PC-3 (cell line): Measurements from ENCODE around the gene PMAIP1. TPM values are rescaled to one million over a fixed set of nuclear protein-coding genes. Genes with fewer than 3 reads are reported as not detected.

Experiments used
- ATAC-seq: fragments of 200-7000 bp; cut with Tn5 transposase; 2 replicates; pipeline ENCODE4 v1.9.1; 2020; ENCODE audit warnings: mild to moderate bottlenecking, moderate library complexity
- BruUV-seq: library from RNA; stranded (reverse); fragments of 400-500 nt; replicated peaks from 2 replicates; lab custom pipeline; 2021; lab: Mats Ljungman, UMichigan
- CTCF ChIA-PET: fragments of 300-600 bp; sonication (Branson Sonifier 250); formaldehyde crosslinking; loops from one replicate; lab custom pipeline; 2022; ENCODE audit warnings: antibody characterized with exemption; lab: Charles Lee
- POLR2A ChIA-PET: fragments of 300-600 bp; sonication (Branson Sonifier 250); formaldehyde crosslinking; loops from one replicate; lab custom pipeline; 2022; ENCODE audit warnings: antibody characterized with exemption; ENCODE audit not compliant: unreplicated experiment; lab: Charles Lee
- DNase-seq: peaks from one replicate; pipeline ENCODE4 v3.0.0-alpha.2; 2015
- H2AFZ ChIP-seq: fragments of 300-600 bp; sonication (generic); 2 replicates; pipeline ENCODE4 v1.6.0; 2016; ENCODE audit warnings: antibody characterized with exemption, low read length
- H3F3A ChIP-seq: fragments of 300-600 bp; sonication (generic); one replicate; pipeline ENCODE4 v1.6.0; 2017; ENCODE audit warnings: antibody characterized with exemption, low read length, control low read depth, mild to moderate bottlenecking; ENCODE audit not compliant: unreplicated experiment
- H3K27ac ChIP-seq: fragments of 300-600 bp; sonication (generic); 2 replicates; pipeline ENCODE4 v1.5.1; 2016; ENCODE audit warnings: mild to moderate bottlenecking, low read length
- H3K27me3 ChIP-seq: fragments of 300-600 bp; sonication (generic); 2 replicates; pipeline ENCODE4 v1.6.1; 2016; ENCODE audit warnings: low read length, mixed read lengths
- H3K36me3 ChIP-seq: fragments of 300-600 bp; sonication (generic); 2 replicates; pipeline ENCODE4 v1.6.1; 2016; ENCODE audit warnings: low read depth, mixed run types, low read length, mixed read lengths
- H3K4me1 ChIP-seq: fragments of 300-600 bp; sonication (generic); 2 replicates; pipeline ENCODE4 v1.5.1; 2016; ENCODE audit warnings: low read length; ENCODE audit not compliant: insufficient read depth
- H3K4me2 ChIP-seq: fragments of 300-600 bp; sonication (generic); 2 replicates; pipeline ENCODE4 v1.6.0; 2016; ENCODE audit warnings: low read length
- H3K4me3 ChIP-seq: fragments of 300-600 bp; sonication (generic); 2 replicates; pipeline ENCODE4 v1.5.1; 2016; ENCODE audit warnings: mild to moderate bottlenecking, low read length, mixed read lengths
- H3K79me2 ChIP-seq: fragments of 300-600 bp; sonication (generic); 2 replicates; pipeline ENCODE4 v1.6.1; 2017; ENCODE audit warnings: low read length, mixed read lengths
- H3K9ac ChIP-seq: fragments of 300-600 bp; sonication (generic); 2 replicates; pipeline ENCODE4 v1.6.0; 2016; ENCODE audit warnings: mild to moderate bottlenecking, low read length
- H3K9me2 ChIP-seq: fragments of 300-600 bp; sonication (generic); replicated peaks from 2 replicates; pipeline ENCODE4 v1.6.1; 2016; ENCODE audit warnings: mixed run types, low read length, mixed read lengths
- H3K9me3 ChIP-seq: fragments of 300-600 bp; sonication (generic); 2 replicates; pipeline ENCODE4 v1.6.1; 2016; ENCODE audit warnings: low read length, mixed read lengths
- H4K20me1 ChIP-seq: fragments of 300-600 bp; sonication (generic); 2 replicates; pipeline ENCODE4 v1.6.1; 2016; ENCODE audit warnings: low read length, mixed read lengths
- CTCF ChIP-seq: fragments of 300-600 bp; sonication (generic); conservative IDR thresholded peaks from 2 replicates; pipeline ENCODE4 v1.5.1; 2017; ENCODE audit warnings: antibody characterized with exemption, low read depth, mild to moderate bottlenecking, low read length
- EZH2 ChIP-seq: fragments of 300-600 bp; sonication (generic); IDR thresholded peaks from one replicate; pipeline ENCODE4 v1.6.1; 2017; ENCODE audit warnings: antibody characterized with exemption, mild to moderate bottlenecking, low read length; ENCODE audit not compliant: unreplicated experiment
- EZH2phosphoT487 ChIP-seq: fragments of 300-600 bp; sonication (generic); IDR thresholded peaks from 2 replicates; pipeline ENCODE4 v1.6.1; 2018; ENCODE audit warnings: mild to moderate bottlenecking, antibody characterized with exemption, low read length, borderline replicate concordance
- intact Hi-C: fragments of 100-400 bp; cut with micrococcal nuclease; formaldehyde crosslinking; loops from 2 replicates; pipeline ENCODE4 v1.9.0; 2023
- total RNA-seq: library from RNA; depleted of rRNA; stranded (reverse); fragments of >200 nt; gene quantifications from 2 replicates; pipeline ENCODE4 v1.2.3, GENCODE V29; 2014

PMAIP1 gene
- total RNA-seq, 1 experiment from 2014 or later: 41.5 TPM

- intact Hi-C loops: loop anchor here (2.0 kb wide), 1 partner anchor 13 kb away; no protein-coding TSS in a partner anchor
- H3K4me3 ChIP-seq: no peak overlapping the region
Measured at GRCh38 chr18:59898093-59898492, 1.7 kb upstream of the PMAIP1 start.

GRCh38 chr18:59898609-59899297 is 1.0 kb upstream of the PMAIP1 start:
- ATAC-seq (no peak; the same call in 1 of the 2 replicates), DNase-seq (no peak)
- Histone ChIP-seq H3K4me2 (peak overlapping the region; percentile 80), H3K9ac (peak overlapping the region; percentile 90), H3K4me3 (peak overlapping the region; percentile 83), H3K27ac (peak overlapping the region; percentile 94), H3F3A (no peaks in the 10 kb centered on the region), H4K20me1 (peaks cover 28% of the 10 kb centered on the region), H3K9me3 (no peaks in the 10 kb centered on the region), H3K27me3 (no peaks in the 10 kb centered on the region), H3K4me1 (peaks cover 40% of the 10 kb centered on the region), H3K9me2 (no peaks in the 10 kb centered on the region), H3K36me3 (peaks cover 13% of the 10 kb centered on the region), H3K79me2 (peaks cover 54% of the 10 kb centered on the region), H2AFZ (peak overlapping the region; percentile 76)
- intact Hi-C loops: loop anchor here (2.0 kb wide), 1 partner anchor 14 kb away; no protein-coding TSS in a partner anchor
- CTCF ChIA-PET: interaction anchor here (0.7 to 1.3 kb wide), 2 partner anchors 16 to 58 kb away, joined by 3 to 18 read pairs; no protein-coding TSS in a partner anchor
- BruUV-seq: TSS peak; percentile 67
- POLR2A ChIA-PET: interaction anchor here (0.7 to 2.1 kb wide), 9 partner anchors 10 to 202 kb away, joined by 3 to 23 read pairs (median 13); partner anchors contain the start of gene CCBE1
- TF ChIP-seq EZH2 (no peak), CTCF (no peak)

More at GRCh38 chr18:59898093-59898492, 1.7 kb upstream of the PMAIP1 start:
- ChIA-PET POLR2A (no interaction called here), CTCF (interaction anchor here (0.6 kb wide), 1 partner anchor 118 kb away, joined by 3 read pairs; no protein-coding TSS in a partner anchor)
- Histone ChIP-seq H3K4me2 (peak overlapping the region; percentile 80), H4K20me1 (peaks cover 26% of the 10 kb centered on the region), H2AFZ (no peak overlapping the region), H3K27ac (no peak overlapping the region; the same call in 1 of the 2 replicates), H3K4me1 (peaks cover 36% of the 10 kb centered on the region), H3K27me3 (no peaks in the 10 kb centered on the region), H3K9ac (no peak overlapping the region), H3F3A (no peaks in the 10 kb centered on the region), H3K36me3 (peaks cover 7% of the 10 kb centered on the region), H3K9me2 (no peaks in the 10 kb centered on the region), H3K79me2 (peaks cover 47% of the 10 kb centered on the region), H3K9me3 (no peaks in the 10 kb centered on the region)
- DNase-seq (no peak), ATAC-seq (no peak)
- no TSS peak for BruUV-seq
- TF ChIP-seq EZH2: no peak
- no peak for TF ChIP-seq EZH2phosphoT487
- no peak for TF ChIP-seq CTCF
